Measurements from ENCODE around the gene CHD2.

- TF ChIP-seq EZH2 (IDR thresholded peaks at IDR 0.05; ENCODE audit: borderline replicate concordance, low read length) (no peak), CTCF (conservative IDR thresholded peaks at IDR 0.05 in 1 of 2, IDR thresholded peaks at IDR 0.05 in 1 of 2; ENCODE audit: extremely low read depth in 1 of 2, insufficient read depth in 1 of 2, low read depth in 1 of 2, low read length in 2 of 2) (no peak)
These were observed 30.7 kb downstream of the CHD2 start for GRCh38 chr15:92930776-92931175.
